H1 (cell line): ENCODE data around the gene PDGFD. TPM values are rescaled to one million over a fixed set of nuclear protein-coding genes. Genes with fewer than 3 reads are reported as not detected.

Experiments used
- ATF3 ChIP-seq: IDR thresholded peaks from 2 replicates; pipeline ENCODE4 v1.6.1; 2011; ENCODE audit warnings: low read depth, mild to moderate bottlenecking, low read length; ENCODE audit not compliant: insufficient read depth
- RFX5 ChIP-seq: IDR thresholded peaks from 2 replicates; pipeline ENCODE4 v1.6.1; 2011; ENCODE audit warnings: low read depth, low read length, improper control_type of control experiment, borderline replicate concordance
- TEAD4 ChIP-seq: IDR thresholded peaks from 2 replicates; pipeline ENCODE4 v1.6.1; 2012; ENCODE audit warnings: low read depth, low read length, inconsistent platforms, mixed read lengths
- polyA plus RNA-seq, 7 experiments: library from polyadenylated mRNA; depleted of rRNA in 3 of 7; stranded (reverse) in 5 of 7; unstranded in 2 of 7; fragments of >200 nt in 5 of 7; fragments of 200-250 nt in 2 of 7; gene quantifications; 1 replicate in 5 of 7; 2 replicates in 1 of 7; 4 replicates in 1 of 7; pipeline versions ENCODE4 v1.2.1 to v1.2.3, GENCODE V29; 2011 to 2013; ENCODE audit warnings: missing spikeins in 2 of 7, mixed read lengths in 2 of 7
- total RNA-seq: library from RNA; stranded (reverse); fragmentation: NEBNext Ultra II Directional; extraction: Animal tissue kit (Norgen Biotek cat#: 25700); gene quantifications from 2 replicates; pipeline ENCODE4 v1.2.1, GENCODE V29; 2021

The PDGFD gene
- total and polyA plus RNA-seq, 2 of the 8 experiments (the other 6 are each of a cell fraction or from before 2014, with no cell fraction given) = 1.1 to 3.9 TPM

GRCh38 chr11:103871923-103872551, 291.9 kb downstream of the PDGFD start (continued):
- TF ChIP-seq RFX5 = no peak
- TF ChIP-seq TEAD4 = no peak
- no peak for TF ChIP-seq ATF3
